ENCODE results near the gene ICOS. TPM values are rescaled to one million over a fixed set of nuclear protein-coding genes. Genes with fewer than 3 reads are reported as not detected.

The ICOS gene
- total and polyA plus RNA-seq, 2 of the 4 experiments (the other 2 are of a cell fraction) = not detected

- no peak overlapping the region for H3K56ac ChIP-seq (ENCODE audit: extremely low read depth, insufficient read depth, low read length)
- in situ Hi-C loops (cut with MboI; ENCODE audit: low sequenced_read_pairs) = no loop called here
- ChIA-PET CTCF (no interaction called here), POLR2A (ENCODE audit: unreplicated experiment) (no interaction called here)
- H3K14ac ChIP-seq (replicated peaks; ENCODE audit: low read depth, low read length) = no peak overlapping the region
- BruUV-seq (replicated peaks) = no TSS peak
- H3K23ac ChIP-seq (ENCODE audit: low read depth, low read length) = no peak overlapping the region
- H4K5ac ChIP-seq (ENCODE audit: low read depth, low read length) = no peak overlapping the region
- no peaks in the 10 kb centered on the region for H4K20me1 ChIP-seq (ENCODE audit: insufficient read depth, low read length)
- H3K4me1 ChIP-seq (ENCODE audit: control insufficient read depth, insufficient read depth, low read length) = no peaks in the 10 kb centered on the region; the same call in 1 of the 2 replicates
- H2BK20ac ChIP-seq (ENCODE audit: low read depth, low read length) = no peak overlapping the region
- H3K9ac ChIP-seq (ENCODE audit: low read depth, low read length) = no peak overlapping the region
- H3K4ac ChIP-seq (ENCODE audit: low read depth, low read length) = no peak overlapping the region
- H4K8ac ChIP-seq (ENCODE audit: low read depth in 2 of 2, low read length in 2 of 2) = no peak overlapping the region
- dilution Hi-C loops (cut with HindIII; ENCODE audit: low sequenced_read_pairs, unreplicated experiment) = no loop called here
- no peaks in the 10 kb centered on the region for H3K36me3 ChIP-seq (ENCODE audit: control insufficient read depth, insufficient read depth, low read length)
- no peak overlapping the region for H3K4me3 ChIP-seq (ENCODE audit: insufficient read depth, low read depth, low read length)
- no peaks in the 10 kb centered on the region for H3K9me1 ChIP-seq (ENCODE audit: insufficient read depth, low read length)
- H3K4me2 ChIP-seq (ENCODE audit: low read depth, low read length) = no peak overlapping the region
- no peaks in the 10 kb centered on the region for H3K79me1 ChIP-seq (ENCODE audit: low read depth in 1 of 2, low read length in 2 of 2)
- H2BK5ac ChIP-seq (ENCODE audit: low read depth, low read length, poor library complexity, severe bottlenecking) = no peak overlapping the region
- no peak; the same call in 1 of the 2 replicates for ATAC-seq (ENCODE audit: low read depth)
- no peak overlapping the region for H3K18ac ChIP-seq (ENCODE audit: low read depth, low read length)
- H2AK9ac ChIP-seq (replicated peaks; ENCODE audit: low read depth, low read length, poor library complexity) = no peak overlapping the region
- no peak overlapping the region for H2AFZ ChIP-seq (replicated peaks; ENCODE audit: low read length, poor library complexity)
- intact Hi-C loops (cut with micrococcal nuclease) = no loop called here
- H3K27ac ChIP-seq (ENCODE audit: insufficient read depth, low read length) = no peak overlapping the region
- TF ChIP-seq BHLHE40 (IDR thresholded peaks at IDR 0.05; ENCODE audit: low read depth, low read length) (no peak), RAD21 (IDR thresholded peaks at IDR 0.05; ENCODE audit: low read length) (no peak), NFE2L2 (IDR thresholded peaks at IDR 0.05; ENCODE audit: low read depth, low read length) (no peak), POLR2A (IDR thresholded peaks at IDR 0.05; ENCODE audit: low read depth, low read length) (no peak), CHD1 (IDR thresholded peaks at IDR 0.05; ENCODE audit: low read depth, low read length) (no peak), FOS (IDR thresholded peaks at IDR 0.05; ENCODE audit: low read depth, low read length) (no peak), MAZ (IDR thresholded peaks at IDR 0.05; ENCODE audit: borderline replicate concordance, low read depth, low read length) (no peak), ELK1 (IDR thresholded peaks at IDR 0.05; ENCODE audit: borderline replicate concordance, low read depth, low read length) (no peak), RFX5 (IDR thresholded peaks at IDR 0.05; ENCODE audit: low read depth, low read length) (no peak), CTCF (conservative IDR thresholded peaks at IDR 0.05; ENCODE audit: low read depth, low read length) (no peak), SMC3 (IDR thresholded peaks at IDR 0.05; ENCODE audit: low read depth, low read length) (no peak), CEBPB (IDR thresholded peaks at IDR 0.05; ENCODE audit: low read depth, low read length) (no peak), USF2 (IDR thresholded peaks at IDR 0.05; ENCODE audit: low read depth, low read length) (no peak), RCOR1 (IDR thresholded peaks at IDR 0.05; ENCODE audit: insufficient replicate concordance, low read length) (no peak), MXI1 (IDR thresholded peaks at IDR 0.05; ENCODE audit: borderline replicate concordance, low read depth, low read length) (no peak), MAFK (IDR thresholded peaks at IDR 0.05; ENCODE audit: low read depth, low read length) (no peak)
- WGBS, 2 experiments (ENCODE audit: extremely low coverage in 2 of 2, insufficient read length in 1 of 2) = no CpG with 5 or more reads among the region's 2 CpGs
- no peak overlapping the region for H2BK120ac ChIP-seq (ENCODE audit: low read depth, low read length)
- no peaks in the 10 kb centered on the region for H3K9me3 ChIP-seq (ENCODE audit: control insufficient read depth, insufficient read depth, low read length)
- no peak overlapping the region for H4K91ac ChIP-seq (ENCODE audit: insufficient read depth, low read depth, low read length)
- DNase-seq = no peak
- H3K27me3 ChIP-seq (ENCODE audit: control insufficient read depth, insufficient read depth, low read length) = peaks cover 6% of the 10 kb centered on the region
- no peak overlapping the region for H2AK5ac ChIP-seq (ENCODE audit: low read depth, low read length)
- no peak overlapping the region for H2BK15ac ChIP-seq (ENCODE audit: low read depth, low read length)
These were observed 24.2 kb downstream of the ICOS start for GRCh38 chr2:203960811-203961210.

All from IMR-90 (cell line).